Activated CD4-positive, alpha-beta T cell treated with anti-CD3 and anti-CD28 coated beads, Interleukin-2, amount 10 ng/mL, durations not matched to agents 24 days and 14 days (primary cell): ENCODE results near the gene TASOR2. TPM values are rescaled to one million over a fixed set of nuclear protein-coding genes. Genes with fewer than 3 reads are reported as not detected.
A peak's percentile ranks its signal among the peaks of the same experiment; 100 is the strongest.

Experiments used
- DNase-seq: peaks from one replicate; pipeline ENCODE4 v3.0.0; 2022
- H3K27ac Mint-ChIP-seq: one replicate; pipeline ENCODE4 v1.8.0; 2022; ENCODE audit warnings: mild to moderate bottlenecking, mixed read lengths
- H3K27me3 Mint-ChIP-seq: one replicate; pipeline ENCODE4 v1.8.0; 2022; ENCODE audit warnings: mixed read lengths
- H3K36me3 Mint-ChIP-seq: one replicate; pipeline ENCODE4 v1.8.0; 2022; ENCODE audit warnings: low read depth, mild to moderate bottlenecking, mixed read lengths
- H3K4me1 Mint-ChIP-seq: one replicate; pipeline ENCODE4 v1.8.0; 2021; ENCODE audit warnings: mixed read lengths
- H3K4me3 Mint-ChIP-seq: one replicate; pipeline ENCODE4 v1.8.0; 2022; ENCODE audit warnings: mild to moderate bottlenecking, moderate library complexity, mixed read lengths
- H3K9me3 Mint-ChIP-seq: one replicate; pipeline ENCODE4 v1.8.0; 2021; ENCODE audit warnings: mixed read lengths
- intact Hi-C: fragments of 100-400 bp; cut with micrococcal nuclease; formaldehyde crosslinking; loops from one replicate; pipeline ENCODE4 v1.15.1; 2023
- total RNA-seq: library from RNA; stranded (reverse); gene quantifications from 2 replicates; pipeline ENCODE4 v1.2.3, GENCODE V29; 2022

Gene TASOR2
- total RNA-seq, 1 donor from 2014 or later = 78.2 TPM

GRCh38 chr10:5681930-5682329, 2.7 kb upstream of the TASOR2 start:
- H3K4me3 Mint-ChIP-seq = no peak overlapping the region
- no peak overlapping the region for H3K27ac Mint-ChIP-seq
- DNase-seq = peak; percentile 47
- peaks cover 32% of the 10 kb centered on the region for H3K4me1 Mint-ChIP-seq
- intact Hi-C loops = loop anchor here (5.0 kb wide), 2 partner anchors 55 to 235 kb away; no protein-coding TSS in a partner anchor
- H3K36me3 Mint-ChIP-seq = peaks cover 15% of the 10 kb centered on the region
- H3K27me3 Mint-ChIP-seq = peaks cover 27% of the 10 kb centered on the region
- H3K9me3 Mint-ChIP-seq = no peaks in the 10 kb centered on the region

DNA sequence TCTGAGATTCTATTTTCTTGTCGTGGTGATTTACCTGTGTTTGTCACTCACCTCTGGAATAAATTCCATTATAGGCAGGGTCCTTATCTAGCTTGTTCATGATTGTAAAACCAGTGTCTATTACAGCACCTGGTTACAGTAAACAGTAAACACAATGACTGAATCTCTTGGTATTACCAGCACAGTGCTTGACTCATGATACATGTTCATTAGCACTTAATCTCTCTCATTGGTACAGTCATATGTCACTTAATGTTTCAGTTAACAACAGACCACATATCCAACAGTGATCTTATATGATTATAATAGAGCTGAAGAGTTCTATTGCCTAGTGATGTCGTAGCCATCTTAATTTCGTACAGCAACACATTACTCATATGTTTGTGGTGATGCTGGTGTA, 1.6 kb upstream of the TASOR2 start:
- peak overlapping the region; percentile 3 for H3K27ac Mint-ChIP-seq
- H3K4me3 Mint-ChIP-seq = no peak overlapping the region
- peaks cover 37% of the 10 kb centered on the region for H3K4me1 Mint-ChIP-seq
- H3K36me3 Mint-ChIP-seq = peaks cover 15% of the 10 kb centered on the region
- intact Hi-C loops = loop anchor here (5.0 kb wide), 2 partner anchors 56 to 236 kb away; no protein-coding TSS in a partner anchor
- H3K27me3 Mint-ChIP-seq = peaks cover 18% of the 10 kb centered on the region
- no peaks in the 10 kb centered on the region for H3K9me3 Mint-ChIP-seq
- no peak for DNase-seq

GRCh38 chr10:5684971-5685763, 529 bp downstream of the TASOR2 start:
- intact Hi-C loops = loop anchor here (1.0 to 5.0 kb wide), 8 partner anchors 8 to 238 kb away; partner anchors contain the start of genes ASB13 and GDI2
- DNase-seq = peak; percentile 90
- peaks cover 17% of the 10 kb centered on the region for H3K36me3 Mint-ChIP-seq
- peaks cover 47% of the 10 kb centered on the region for H3K4me1 Mint-ChIP-seq
- H3K9me3 Mint-ChIP-seq = no peaks in the 10 kb centered on the region
- peak overlapping the region; percentile 98 for H3K27ac Mint-ChIP-seq
- H3K27me3 Mint-ChIP-seq = peaks cover 5% of the 10 kb centered on the region
- H3K4me3 Mint-ChIP-seq = peak overlapping the region; percentile 99

DNA sequence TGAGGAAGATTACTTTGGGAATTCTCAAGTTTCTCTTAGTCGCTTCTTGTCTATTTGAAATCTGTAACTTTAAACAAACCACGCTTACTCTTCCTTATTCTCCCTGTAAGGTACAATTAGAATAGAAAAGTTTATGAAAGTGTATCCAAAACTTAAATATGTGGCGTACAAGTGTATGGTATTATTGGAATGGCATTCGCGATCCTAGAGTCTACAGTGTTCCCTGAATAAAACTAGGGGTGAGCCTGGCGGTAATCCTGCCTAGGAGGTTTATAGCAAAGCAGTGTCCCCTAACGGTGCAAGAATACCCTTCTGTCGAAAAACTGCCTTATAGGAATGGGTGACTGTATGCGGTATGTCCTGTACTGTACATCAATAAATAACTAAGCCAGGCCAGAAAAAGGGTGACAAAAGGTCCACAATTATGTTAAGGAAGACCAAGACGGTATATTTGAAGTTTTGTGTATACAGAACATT, 1.2 kb downstream of the TASOR2 start:
- Mint-ChIP-seq H3K36me3 (peaks cover 19% of the 10 kb centered on the region), H3K27ac (peak overlapping the region; percentile 98), H3K27me3 (peaks cover 1% of the 10 kb centered on the region), H3K4me1 (peaks cover 47% of the 10 kb centered on the region), H3K9me3 (no peaks in the 10 kb centered on the region), H3K4me3 (peak overlapping the region; percentile 99)
- DNase-seq = no peak
- intact Hi-C loops = loop anchor here (1.0 to 5.0 kb wide), 5 partner anchors 7 to 186 kb away; partner anchors contain the start of gene GDI2

DNA sequence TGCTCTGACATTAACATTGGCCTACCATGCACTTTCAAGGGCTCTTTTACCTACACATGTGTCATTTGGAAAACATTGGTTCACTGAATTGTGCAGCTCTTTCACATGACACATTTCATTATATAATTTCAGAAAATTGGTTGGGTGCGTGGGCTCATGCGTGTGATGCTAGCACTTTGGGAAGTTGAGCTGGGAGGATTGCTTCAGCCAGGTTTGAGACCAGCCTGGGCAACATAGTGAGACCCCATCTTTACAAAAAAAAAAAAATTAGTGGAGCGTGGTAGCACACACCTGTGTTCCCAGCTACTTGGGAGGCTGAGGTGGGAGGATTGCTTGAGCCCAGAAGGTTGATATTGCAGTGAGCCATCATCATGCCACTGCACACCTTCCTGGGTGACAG, 3.9 kb downstream of the TASOR2 start:
- DNase-seq = no peak
- Mint-ChIP-seq H3K4me3 (no peak overlapping the region), H3K4me1 (peaks cover 52% of the 10 kb centered on the region), H3K27me3 (peaks cover 1% of the 10 kb centered on the region), H3K36me3 (peaks cover 19% of the 10 kb centered on the region), H3K9me3 (no peaks in the 10 kb centered on the region), H3K27ac (no peak overlapping the region)
- intact Hi-C loops = loop anchor here (5.0 kb wide), 2 partner anchors 74 to 184 kb away; no protein-coding TSS in a partner anchor

DNA sequence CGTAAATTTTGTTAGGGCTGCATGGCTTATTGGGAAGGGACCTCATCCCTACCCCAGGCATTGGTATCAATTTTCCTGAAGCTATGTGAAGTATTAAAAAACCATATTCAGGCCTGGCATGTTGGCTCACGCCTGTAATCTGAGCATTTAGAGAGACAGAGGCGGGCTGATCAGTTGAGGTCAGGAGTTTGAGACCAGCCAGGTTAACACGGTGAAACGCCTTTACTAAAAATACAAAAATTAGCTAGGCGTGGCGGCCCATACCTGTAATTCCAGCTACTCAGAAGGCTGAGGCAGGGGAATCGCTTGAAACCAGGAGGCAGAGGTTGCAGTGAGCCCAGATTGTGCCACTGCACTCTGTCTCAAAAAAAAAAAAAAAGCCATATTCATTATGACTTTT, 7.1 kb downstream of the TASOR2 start:
- Mint-ChIP-seq H3K9me3 (no peaks in the 10 kb centered on the region), H3K27ac (no peak overlapping the region), H3K4me1 (peaks cover 39% of the 10 kb centered on the region), H3K36me3 (peaks cover 4% of the 10 kb centered on the region), H3K27me3 (no peaks in the 10 kb centered on the region), H3K4me3 (peak overlapping the region; percentile 83)
- intact Hi-C loops = loop anchor here (2.0 to 5.0 kb wide), 2 partner anchors 15 to 196 kb away; partner anchors contain the start of gene ANKRD16
- no peak for DNase-seq

- Mint-ChIP-seq H3K9me3 (no peaks in the 10 kb centered on the region), H3K27ac (peak overlapping the region; percentile 81), H3K36me3 (peaks cover 4% of the 10 kb centered on the region), H3K27me3 (no peaks in the 10 kb centered on the region), H3K4me1 (peaks cover 42% of the 10 kb centered on the region), H3K4me3 (peak overlapping the region; percentile 83)
- intact Hi-C loops = loop anchor here (1.0 to 5.0 kb wide), 3 partner anchors 7 to 195 kb away; partner anchors contain the start of gene ANKRD16
- peak; percentile 91 for DNase-seq
Measured at GRCh38 chr10:5692461-5693358, 8.1 kb downstream of the TASOR2 start.

- DNase-seq = no peak
- Mint-ChIP-seq H3K36me3 (peaks cover 1% of the 10 kb centered on the region), H3K9me3 (no peaks in the 10 kb centered on the region), H3K4me3 (no peak overlapping the region), H3K27me3 (no peaks in the 10 kb centered on the region), H3K27ac (no peak overlapping the region), H3K4me1 (peaks cover 35% of the 10 kb centered on the region)
- intact Hi-C loops = loop anchor here (5.0 kb wide), 1 partner anchor 193 kb away; the partner anchor contains the start of gene ANKRD16
Measured at GRCh38 chr10:5694573-5694972, 9.9 kb downstream of the TASOR2 start.

GRCh38 chr10:5697342-5697741, 12.7 kb downstream of the TASOR2 start:
- no peaks in the 10 kb centered on the region for H3K36me3 Mint-ChIP-seq
- intact Hi-C loops = no loop called here
- DNase-seq = no peak
- no peak overlapping the region for H3K27ac Mint-ChIP-seq
- H3K9me3 Mint-ChIP-seq = no peaks in the 10 kb centered on the region
- H3K27me3 Mint-ChIP-seq = no peaks in the 10 kb centered on the region
- H3K4me1 Mint-ChIP-seq = peaks cover 25% of the 10 kb centered on the region
- no peak overlapping the region for H3K4me3 Mint-ChIP-seq

GRCh38 chr10:5698062-5698461, 13.4 kb downstream of the TASOR2 start:
- intact Hi-C loops = no loop called here
- Mint-ChIP-seq H3K9me3 (no peaks in the 10 kb centered on the region), H3K4me3 (no peak overlapping the region), H3K27me3 (no peaks in the 10 kb centered on the region), H3K36me3 (no peaks in the 10 kb centered on the region), H3K27ac (no peak overlapping the region), H3K4me1 (peaks cover 21% of the 10 kb centered on the region)
- no peak for DNase-seq

- intact Hi-C loops = no loop called here
- peaks cover 45% of the 10 kb centered on the region for H3K4me1 Mint-ChIP-seq
- H3K9me3 Mint-ChIP-seq = no peaks in the 10 kb centered on the region
- H3K36me3 Mint-ChIP-seq = peaks cover 13% of the 10 kb centered on the region
- no peak for DNase-seq
- H3K27me3 Mint-ChIP-seq = no peaks in the 10 kb centered on the region
- H3K4me3 Mint-ChIP-seq = no peak overlapping the region
- H3K27ac Mint-ChIP-seq = no peak overlapping the region
Measured at GRCh38 chr10:5708356-5708755, 23.7 kb downstream of the TASOR2 start.

DNA sequence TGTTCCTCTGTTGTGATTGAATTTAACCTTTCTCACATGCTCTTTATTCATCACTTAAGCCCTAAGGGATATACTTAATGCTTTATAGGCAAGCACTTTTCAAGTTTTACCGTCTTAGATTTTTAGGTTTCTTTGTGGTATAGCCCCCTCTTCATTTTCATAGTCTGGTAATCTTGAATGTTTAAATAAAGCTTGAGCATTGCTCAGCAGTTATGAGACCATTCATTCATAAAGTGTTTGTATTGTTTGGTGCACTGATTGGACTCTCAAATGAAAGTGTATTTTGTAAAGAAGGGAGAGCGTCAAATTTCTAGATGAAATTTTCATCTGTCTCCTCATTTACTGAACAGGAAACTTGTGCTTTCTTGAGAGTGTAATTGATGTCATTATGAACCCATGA, 25.2 kb downstream of the TASOR2 start:
- Mint-ChIP-seq H3K27me3 (no peaks in the 10 kb centered on the region), H3K4me3 (peak overlapping the region; percentile 41), H3K27ac (peak overlapping the region; percentile 5), H3K9me3 (no peaks in the 10 kb centered on the region), H3K36me3 (peaks cover 15% of the 10 kb centered on the region), H3K4me1 (peaks cover 42% of the 10 kb centered on the region)
- no peak for DNase-seq
- intact Hi-C loops = no loop called here

- peaks cover 19% of the 10 kb centered on the region for H3K36me3 Mint-ChIP-seq
- intact Hi-C loops = no loop called here
- H3K4me1 Mint-ChIP-seq = peaks cover 38% of the 10 kb centered on the region
- no peak overlapping the region for H3K27ac Mint-ChIP-seq
- H3K4me3 Mint-ChIP-seq = peak overlapping the region; percentile 76
- H3K9me3 Mint-ChIP-seq = no peaks in the 10 kb centered on the region
- no peaks in the 10 kb centered on the region for H3K27me3 Mint-ChIP-seq
- DNase-seq = no peak
Measured at GRCh38 chr10:5710859-5711258, 26.2 kb downstream of the TASOR2 start.
